H1 (cell line): ENCODE results near the gene BRD1. TPM values are rescaled to one million over a fixed set of nuclear protein-coding genes. Genes with fewer than 3 reads are reported as not detected.

ENCODE experiments used
- CTCF ChIA-PET: fragments of 300-600 bp; sonication (Branson Sonifier 250); formaldehyde crosslinking; loops from one replicate; lab custom pipeline; 2021; ENCODE audit not compliant: partially characterized antibody; lab: Charles Lee
- POLR2A ChIA-PET: fragments of 300-600 bp; sonication (Branson Sonifier 250); formaldehyde crosslinking; loops from one replicate; lab custom pipeline; 2021; ENCODE audit warnings: inconsistent platforms; ENCODE audit not compliant: partially characterized antibody; lab: Charles Lee
- DNase-seq, 2 experiments: peaks; one replicate each; pipeline versions ENCODE4 v3.0.0 to v3.0.0-alpha.2; 2010 to 2022; ENCODE audit warnings: low spot score in 2 of 2, low read depth in 1 of 2, mixed read lengths in 1 of 2
- FAIRE-seq: peaks from 2 replicates; lab custom pipeline; 2011; peaks lifted over from hg19 to GRCh38; lab: Jason Lieb, UNC
- H2AFZ ChIP-seq: 2 replicates; pipeline ENCODE4 v1.8.1; 2012; ENCODE audit warnings: low read length, inconsistent platforms
- H2AK5ac ChIP-seq: 2 replicates; pipeline ENCODE4 v1.6.1; 2013; ENCODE audit warnings: low read depth, low read length
- H2BK120ac ChIP-seq: replicated peaks from 2 replicates; pipeline ENCODE3; 2013; ENCODE audit warnings: low read depth, low read length, inconsistent platforms
- H2BK12ac ChIP-seq: 2 replicates; pipeline ENCODE4 v1.6.1; 2013; ENCODE audit warnings: low read depth, low read length
- H2BK15ac ChIP-seq: 2 replicates; pipeline ENCODE4 v1.6.1; 2013; ENCODE audit warnings: low read length
- H2BK20ac ChIP-seq: 2 replicates; pipeline ENCODE4 v1.6.1; 2013; ENCODE audit warnings: low read length
- H2BK5ac ChIP-seq: 2 replicates; pipeline ENCODE4 v1.6.1; 2013; ENCODE audit warnings: low read depth, low read length
- H3K14ac ChIP-seq: 2 replicates; pipeline ENCODE4 v1.6.1; 2013; ENCODE audit warnings: inconsistent platforms; ENCODE audit not compliant: insufficient read length
- H3K18ac ChIP-seq: 2 replicates; pipeline ENCODE4 v1.6.1; 2013; ENCODE audit warnings: low read length; ENCODE audit errors: extremely low read depth
- H3K23ac ChIP-seq: 2 replicates; pipeline ENCODE4 v1.6.1; 2013; ENCODE audit warnings: inconsistent platforms; ENCODE audit not compliant: insufficient read length
- H3K23me2 ChIP-seq: 2 replicates; pipeline ENCODE4 v1.6.1; 2013; ENCODE audit warnings: low read depth, low read length
- H3K27ac ChIP-seq: 2 replicates; pipeline ENCODE4 v1.6.1; 2011; ENCODE audit warnings: low read depth, low read length, inconsistent platforms
- H3K27me3 ChIP-seq, 4 experiments: replicated peaks in 1 of 4; 1 replicate in 1 of 4; 2 replicates in 3 of 4; pipeline versions ENCODE4 v1.6.1 to v1.8.1; 2011 to 2013; ENCODE audit warnings: low read length in 3 of 4, mild to moderate bottlenecking in 3 of 4, inconsistent platforms in 2 of 4, mixed read lengths in 2 of 4, moderate library complexity in 1 of 4; ENCODE audit not compliant: control insufficient read depth in 3 of 4, insufficient read depth in 3 of 4; ENCODE audit errors: extremely low read depth in 1 of 4
- H3K36me3 ChIP-seq, 4 experiments: 2 replicates each; pipeline versions ENCODE4 v1.6.1 to v1.8.1; 2011 to 2013; ENCODE audit warnings: mild to moderate bottlenecking in 4 of 4, low read length in 3 of 4, moderate library complexity in 2 of 4, control low read depth in 1 of 4, inconsistent platforms in 1 of 4; ENCODE audit not compliant: insufficient read depth in 4 of 4, control insufficient read depth in 2 of 4
- H3K4ac ChIP-seq: replicated peaks from 2 replicates; pipeline ENCODE3; 2013; ENCODE audit warnings: low read length, low read depth, mixed read lengths, inconsistent platforms; ENCODE audit not compliant: insufficient read length
- H3K4me1 ChIP-seq, 4 experiments: replicated peaks in 1 of 4; 1 replicate in 1 of 4; 2 replicates in 3 of 4; pipeline versions ENCODE4 v1.6.1 to v1.8.1; 2011 to 2013; ENCODE audit warnings: low read length in 3 of 4, inconsistent platforms in 2 of 4, mixed read lengths in 1 of 4; ENCODE audit not compliant: insufficient read depth in 4 of 4, control insufficient read depth in 3 of 4
- H3K4me2 ChIP-seq, 2 experiments: 2 replicates each; pipeline versions ENCODE4 v1.6.1 to v1.8.1; 2011 to 2013; ENCODE audit warnings: low read depth in 2 of 2, low read length in 2 of 2, control low read depth in 1 of 2, inconsistent platforms in 1 of 2, mild to moderate bottlenecking in 1 of 2; ENCODE audit not compliant: insufficient read depth in 1 of 2
- H3K4me3 ChIP-seq, 4 experiments: fragments of 200-600, 300-600 bp in 1 of 4; sonication (generic), shearing (Covaris generic), sonication (Bioruptor Twin) in 1 of 4; 2 replicates each; pipeline versions ENCODE4 v1.5.1 to v1.8.1; 2011 to 2016; ENCODE audit warnings: low read length in 4 of 4, low read depth in 3 of 4, control low read depth in 2 of 4, inconsistent platforms in 2 of 4, mild to moderate bottlenecking in 2 of 4, mixed read lengths in 1 of 4, moderate library complexity in 1 of 4; ENCODE audit not compliant: insufficient read depth in 2 of 4; ENCODE audit errors: extremely low read depth in 1 of 4
- H3K56ac ChIP-seq: replicated peaks from 2 replicates; pipeline ENCODE3; 2013; ENCODE audit warnings: low read depth, mild to moderate bottlenecking, mixed read lengths, low read length, inconsistent platforms; ENCODE audit not compliant: insufficient read length
- H3K79me1 ChIP-seq: 2 replicates; pipeline ENCODE4 v1.6.1; 2013; ENCODE audit warnings: low read depth, low read length, control low read depth
- H3K79me2 ChIP-seq, 2 experiments: 2 replicates each; pipeline versions ENCODE4 v1.6.1 to v1.8.1; 2012 to 2013; ENCODE audit warnings: low read length in 2 of 2, mild to moderate bottlenecking in 2 of 2, inconsistent platforms in 1 of 2; ENCODE audit not compliant: insufficient read depth in 2 of 2, control insufficient read depth in 1 of 2
- H3K9ac ChIP-seq, 4 experiments: replicated peaks in 1 of 4; 1 replicate in 1 of 4; 2 replicates in 3 of 4; pipeline versions ENCODE4 v1.6.1 to v1.8.1; 2011 to 2013; ENCODE audit warnings: low read depth in 3 of 4, low read length in 3 of 4, control low read depth in 2 of 4, mild to moderate bottlenecking in 2 of 4, moderate library complexity in 2 of 4, inconsistent platforms in 1 of 4; ENCODE audit errors: extremely low read depth in 1 of 4
- H3K9me3 ChIP-seq, 2 experiments: 2 replicates each; pipeline versions ENCODE4 v1.6.1 to v1.8.1; 2012 to 2013; ENCODE audit warnings: mild to moderate bottlenecking in 2 of 2, moderate library complexity in 2 of 2, control low read depth in 1 of 2, inconsistent platforms in 1 of 2, low read depth in 1 of 2, low read length in 1 of 2, mixed read lengths in 1 of 2; ENCODE audit not compliant: insufficient read depth in 2 of 2
- H4K20me1 ChIP-seq, 2 experiments: replicated peaks in 1 of 2; 2 replicates each; pipeline versions ENCODE3 to v1.8.1; 2011 to 2013; ENCODE audit warnings: inconsistent platforms in 2 of 2, low read length in 2 of 2, mild to moderate bottlenecking in 1 of 2; ENCODE audit not compliant: insufficient read depth in 2 of 2, control insufficient read depth in 1 of 2
- H4K5ac ChIP-seq: 2 replicates; pipeline ENCODE4 v1.6.1; 2013; ENCODE audit warnings: low read length, low read depth, mixed read lengths, inconsistent platforms; ENCODE audit not compliant: insufficient read length
- H4K8ac ChIP-seq: 2 replicates; pipeline ENCODE4 v1.8.0; 2013; ENCODE audit warnings: mild to moderate bottlenecking, moderate library complexity, low read length, inconsistent platforms; ENCODE audit not compliant: insufficient read depth; ENCODE audit errors: extremely low read depth
- H4K91ac ChIP-seq: replicated peaks from 2 replicates; pipeline ENCODE3; 2013; ENCODE audit warnings: low read length, mixed read lengths, inconsistent platforms; ENCODE audit not compliant: insufficient read length
- RBBP5 ChIP-seq: IDR thresholded peaks from 2 replicates; pipeline ENCODE4 v1.7.1; 2012; ENCODE audit warnings: low read depth, mild to moderate bottlenecking, inconsistent platforms, low read length, moderate library complexity, borderline replicate concordance
- SP2 ChIP-seq: IDR thresholded peaks from 2 replicates; pipeline ENCODE4 v1.6.1; 2012; ENCODE audit warnings: mild to moderate bottlenecking, low read length, inconsistent platforms
- WGBS, 2 experiments: shearing (Covaris generic) in 1 of 2; methylation state at CpG; one replicate each; pipeline versions ENCODE4 v1.1.6 to v1.1.7; 2013 to 2015; ENCODE audit warnings: low lambda C conversion rate in 2 of 2, mixed read lengths in 2 of 2, inconsistent platforms in 1 of 2, low coverage in 1 of 2, missing lambda C conversion rate in 1 of 2; ENCODE audit not compliant: insufficient replicate concordance in 2 of 2, insufficient coverage in 1 of 2, insufficient read length in 1 of 2; ENCODE audit errors: extremely low coverage in 1 of 2, missing lambda C conversion rate in 1 of 2; 5-methylcytosine and 5-hydroxymethylcytosine counted together
- polyA plus RNA-seq, 7 experiments: library from polyadenylated mRNA; depleted of rRNA in 3 of 7; stranded (reverse) in 5 of 7; unstranded in 2 of 7; fragments of >200 nt in 5 of 7; fragments of 200-250 nt in 2 of 7; gene quantifications; 1 replicate in 5 of 7; 2 replicates in 1 of 7; 4 replicates in 1 of 7; pipeline versions ENCODE4 v1.2.1 to v1.2.3, GENCODE V29; 2011 to 2013; ENCODE audit warnings: missing spikeins in 2 of 7, mixed read lengths in 2 of 7
- total RNA-seq: library from RNA; stranded (reverse); fragmentation: NEBNext Ultra II Directional; extraction: Animal tissue kit (Norgen Biotek cat#: 25700); gene quantifications from 2 replicates; pipeline ENCODE4 v1.2.1, GENCODE V29; 2021

Gene BRD1
- total and polyA plus RNA-seq, 2 of the 8 experiments (the other 6 are each of a cell fraction or from before 2014, with no cell fraction given) = 6.8 to 34.0 TPM

DNA sequence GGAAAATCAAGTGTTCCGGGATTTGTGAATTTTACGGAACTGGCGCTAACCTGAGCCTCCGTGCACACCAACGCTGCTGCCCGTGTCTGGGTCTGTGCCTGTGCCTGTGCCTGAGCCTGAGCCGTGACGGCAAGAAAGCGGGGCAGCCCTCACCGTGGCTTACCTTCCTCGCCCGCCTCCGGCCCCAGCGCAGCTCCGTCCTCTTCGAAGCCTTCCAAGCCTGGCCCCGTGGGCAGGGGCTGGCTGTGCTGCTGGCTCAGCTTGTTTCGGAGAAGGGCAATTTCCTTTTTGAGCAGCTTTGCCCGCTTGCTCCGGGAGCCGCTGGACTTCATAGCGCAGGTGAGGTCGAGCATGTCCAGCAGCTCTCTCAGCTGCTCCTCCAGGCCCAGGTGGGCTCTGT is 33.8 kb downstream of the BRD1 start:
- Histone ChIP-seq H2BK12ac (no peak overlapping the region), H3K9me3 (no peaks in the 10 kb centered on the region), H3K18ac (no peak overlapping the region), H2BK120ac (no peak overlapping the region), H3K36me3 (peaks cover 19 to 63% (median 49%) of the 10 kb centered on the region in 4 experiments; a peak in 7 of 8 replicates), H2AFZ (no peak overlapping the region), H4K91ac (no peak overlapping the region), H3K4ac (no peak overlapping the region), H3K79me1 (peaks cover 12% of the 10 kb centered on the region), H4K8ac (no peak overlapping the region), H3K23me2 (no peaks in the 10 kb centered on the region), H3K56ac (no peak overlapping the region), H3K14ac (no peak overlapping the region), H3K4me2 (no peak overlapping the region), H3K4me3 (no peak overlapping the region), H4K20me1 (peaks cover 33 to 35% of the 10 kb centered on the region in 2 experiments), H3K4me1 (peaks cover 0 to 4% (median 2%) of the 10 kb centered on the region in 4 experiments; a peak in 2 of 7 replicates), H4K5ac (no peak overlapping the region), H2BK15ac (no peak overlapping the region), H3K9ac (no peak overlapping the region), H3K27ac (no peak overlapping the region), H3K27me3 (no peaks in the 10 kb centered on the region), H2BK20ac (no peak overlapping the region), H3K79me2 (peaks cover 0 to 58% of the 10 kb centered on the region in 2 experiments; a peak in 2 of 4 replicates), H2AK5ac (no peak overlapping the region), H3K23ac (no peak overlapping the region), H2BK5ac (no peak overlapping the region)
- no peak for DNase-seq
- 90% methylated on average over 23 of the region's 23 CpGs; no CpG with 5 or more reads in 1 of the 2 experiments for WGBS, 2 experiments
- FAIRE-seq = no peak
- POLR2A ChIA-PET = no interaction called here
- CTCF ChIA-PET = no interaction called here
- TF ChIP-seq SP2 (no peak), RBBP5 (no peak)
